ENCODE results near the gene PTPRM. TPM values are rescaled to one million over a fixed set of nuclear protein-coding genes. Genes with fewer than 3 reads are reported as not detected.

The PTPRM gene
- total RNA-seq, 1 experiment from 2014 or later: 1.6 TPM

DNA sequence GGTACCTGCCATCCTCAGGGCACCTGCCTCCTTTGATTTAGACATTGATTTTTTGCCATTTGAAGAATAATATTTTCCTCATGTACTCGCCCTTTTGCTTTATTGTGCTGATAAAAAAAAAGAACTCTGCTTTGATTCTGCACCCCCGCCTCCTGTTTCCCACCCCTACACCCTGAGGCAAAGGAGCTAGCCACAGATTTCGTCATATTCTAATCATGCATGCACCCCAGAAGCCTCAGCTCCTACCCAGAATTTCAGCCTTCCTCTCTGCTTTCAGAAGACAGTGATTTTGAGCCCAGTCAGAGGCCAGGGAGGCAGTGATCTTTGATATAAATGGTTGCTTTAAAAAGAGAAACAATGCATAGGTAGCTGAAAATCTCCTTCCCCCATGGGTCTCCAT, 329.0 kb downstream of the PTPRM start:
- H3K36me3 ChIP-seq (ENCODE audit: control insufficient read depth, insufficient read depth, low read length): no peaks in the 10 kb centered on the region
- DNase-seq (ENCODE audit: low read depth, low spot score) (no peak), ATAC-seq (no peak)
- H3K9me3 ChIP-seq (ENCODE audit: control insufficient read depth, insufficient read depth, low read depth, low read length): no peaks in the 10 kb centered on the region
- in situ Hi-C loops (cut with HindIII; ENCODE audit: low pct_unique_long_range_greater_than_20kb, low sequenced_read_pairs): no loop called here
- no peak overlapping the region for H3K4me3 ChIP-seq (ENCODE audit: low read depth in 2 of 2, low read length in 2 of 2)
- ChIA-PET CTCF (no interaction called here), POLR2A (no interaction called here)
- H3K27me3 ChIP-seq (ENCODE audit: control insufficient read depth, insufficient read depth, low read length): no peaks in the 10 kb centered on the region
- intact Hi-C loops (cut with micrococcal nuclease; ENCODE audit: unreplicated experiment): no loop called here
- H3K27ac ChIP-seq (ENCODE audit: low read length): no peak overlapping the region
- no TSS peak for BruUV-seq (replicated peaks)
- no peaks in the 10 kb centered on the region for H3K4me1 ChIP-seq (ENCODE audit: control insufficient read depth, insufficient read depth, low read length)
- TF ChIP-seq, protein P1, sequence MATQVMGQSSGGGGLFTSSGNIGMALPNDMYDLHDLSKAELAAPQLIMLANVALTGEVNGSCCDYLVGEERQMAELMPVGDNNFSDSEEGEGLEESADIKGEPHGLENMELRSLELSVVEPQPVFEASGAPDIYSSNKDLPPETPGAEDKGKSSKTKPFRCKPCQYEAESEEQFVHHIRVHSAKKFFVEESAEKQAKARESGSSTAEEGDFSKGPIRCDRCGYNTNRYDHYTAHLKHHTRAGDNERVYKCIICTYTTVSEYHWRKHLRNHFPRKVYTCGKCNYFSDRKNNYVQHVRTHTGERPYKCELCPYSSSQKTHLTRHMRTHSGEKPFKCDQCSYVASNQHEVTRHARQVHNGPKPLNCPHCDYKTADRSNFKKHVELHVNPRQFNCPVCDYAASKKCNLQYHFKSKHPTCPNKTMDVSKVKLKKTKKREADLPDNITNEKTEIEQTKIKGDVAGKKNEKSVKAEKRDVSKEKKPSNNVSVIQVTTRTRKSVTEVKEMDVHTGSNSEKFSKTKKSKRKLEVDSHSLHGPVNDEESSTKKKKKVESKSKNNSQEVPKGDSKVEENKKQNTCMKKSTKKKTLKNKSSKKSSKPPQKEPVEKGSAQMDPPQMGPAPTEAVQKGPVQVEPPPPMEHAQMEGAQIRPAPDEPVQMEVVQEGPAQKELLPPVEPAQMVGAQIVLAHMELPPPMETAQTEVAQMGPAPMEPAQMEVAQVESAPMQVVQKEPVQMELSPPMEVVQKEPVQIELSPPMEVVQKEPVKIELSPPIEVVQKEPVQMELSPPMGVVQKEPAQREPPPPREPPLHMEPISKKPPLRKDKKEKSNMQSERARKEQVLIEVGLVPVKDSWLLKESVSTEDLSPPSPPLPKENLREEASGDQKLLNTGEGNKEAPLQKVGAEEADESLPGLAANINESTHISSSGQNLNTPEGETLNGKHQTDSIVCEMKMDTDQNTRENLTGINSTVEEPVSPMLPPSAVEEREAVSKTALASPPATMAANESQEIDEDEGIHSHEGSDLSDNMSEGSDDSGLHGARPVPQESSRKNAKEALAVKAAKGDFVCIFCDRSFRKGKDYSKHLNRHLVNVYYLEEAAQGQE (IDR thresholded peaks at IDR 0.05; ENCODE audit: insufficient read depth in 1 of 2, low read depth in 2 of 2, low read length in 1 of 2): no peak
- TF ChIP-seq, protein P2, sequence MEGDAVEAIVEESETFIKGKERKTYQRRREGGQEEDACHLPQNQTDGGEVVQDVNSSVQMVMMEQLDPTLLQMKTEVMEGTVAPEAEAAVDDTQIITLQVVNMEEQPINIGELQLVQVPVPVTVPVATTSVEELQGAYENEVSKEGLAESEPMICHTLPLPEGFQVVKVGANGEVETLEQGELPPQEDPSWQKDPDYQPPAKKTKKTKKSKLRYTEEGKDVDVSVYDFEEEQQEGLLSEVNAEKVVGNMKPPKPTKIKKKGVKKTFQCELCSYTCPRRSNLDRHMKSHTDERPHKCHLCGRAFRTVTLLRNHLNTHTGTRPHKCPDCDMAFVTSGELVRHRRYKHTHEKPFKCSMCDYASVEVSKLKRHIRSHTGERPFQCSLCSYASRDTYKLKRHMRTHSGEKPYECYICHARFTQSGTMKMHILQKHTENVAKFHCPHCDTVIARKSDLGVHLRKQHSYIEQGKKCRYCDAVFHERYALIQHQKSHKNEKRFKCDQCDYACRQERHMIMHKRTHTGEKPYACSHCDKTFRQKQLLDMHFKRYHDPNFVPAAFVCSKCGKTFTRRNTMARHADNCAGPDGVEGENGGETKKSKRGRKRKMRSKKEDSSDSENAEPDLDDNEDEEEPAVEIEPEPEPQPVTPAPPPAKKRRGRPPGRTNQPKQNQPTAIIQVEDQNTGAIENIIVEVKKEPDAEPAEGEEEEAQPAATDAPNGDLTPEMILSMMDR (IDR thresholded peaks at IDR 0.05): no peak
- no peak for TF ChIP-seq POLR2AphosphoS5 (IDR thresholded peaks at IDR 0.05; ENCODE audit: low read depth, low read length)
- no peak for TF ChIP-seq SIN3A (IDR thresholded peaks at IDR 0.05; ENCODE audit: borderline replicate concordance, insufficient read depth, low read depth, low read length)
- no peak for TF ChIP-seq TCF7L2 (IDR thresholded peaks at IDR 0.05; ENCODE audit: low read depth, low read length)

DNA sequence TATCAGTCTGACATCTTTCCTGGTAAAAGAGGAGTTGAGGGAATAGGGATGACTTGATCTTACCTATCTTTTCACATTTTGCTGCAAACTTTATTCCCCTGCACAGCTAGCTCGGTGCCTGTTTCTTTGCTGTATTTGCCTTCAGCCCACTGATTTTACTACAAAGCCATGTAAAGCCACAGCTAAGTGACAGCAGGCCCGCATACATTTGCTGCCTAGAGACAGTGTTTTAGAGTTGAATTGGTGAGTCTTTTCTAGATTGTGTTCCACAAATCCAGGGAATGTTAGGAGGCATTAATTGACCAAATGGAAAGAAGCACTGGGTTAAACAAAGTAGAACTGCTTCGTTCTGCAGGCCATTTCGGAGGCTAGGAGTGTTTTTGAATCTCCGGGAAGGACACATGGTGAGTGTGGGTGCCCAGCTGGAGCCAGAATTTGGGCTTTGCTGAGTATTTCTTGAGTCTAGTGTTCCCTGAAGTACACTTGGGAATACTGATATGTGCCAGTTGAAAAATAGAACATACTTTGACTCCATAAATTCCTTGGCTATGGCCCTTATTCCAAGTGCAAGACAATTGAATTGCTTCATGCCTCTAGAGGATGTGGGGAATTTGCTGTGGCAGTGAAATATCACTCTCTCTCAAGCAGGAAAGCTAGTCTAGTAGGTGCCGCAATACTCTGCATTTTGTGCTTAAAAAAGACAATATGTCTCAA, 329.8 kb downstream of the PTPRM start:
- no peaks in the 10 kb centered on the region for H3K4me1 ChIP-seq (ENCODE audit: control insufficient read depth, insufficient read depth, low read length)
- TF ChIP-seq, protein P2 (IDR thresholded peaks at IDR 0.05): no peak
- TF ChIP-seq SIN3A (IDR thresholded peaks at IDR 0.05; ENCODE audit: borderline replicate concordance, insufficient read depth, low read depth, low read length) (no peak), TCF7L2 (IDR thresholded peaks at IDR 0.05; ENCODE audit: low read depth, low read length) (no peak), POLR2AphosphoS5 (IDR thresholded peaks at IDR 0.05; ENCODE audit: low read depth, low read length) (no peak)
- TF ChIP-seq, protein P1 (IDR thresholded peaks at IDR 0.05; ENCODE audit: insufficient read depth in 1 of 2, low read depth in 2 of 2, low read length in 1 of 2): no peak
- H3K27ac ChIP-seq (ENCODE audit: low read length): no peak overlapping the region
- no peaks in the 10 kb centered on the region for H3K9me3 ChIP-seq (ENCODE audit: control insufficient read depth, insufficient read depth, low read depth, low read length)
- ChIA-PET CTCF (no interaction called here), POLR2A (no interaction called here)
- no peaks in the 10 kb centered on the region for H3K36me3 ChIP-seq (ENCODE audit: control insufficient read depth, insufficient read depth, low read length)
- DNase-seq (ENCODE audit: low read depth, low spot score): no peak
- no peak for ATAC-seq
- BruUV-seq (replicated peaks): no TSS peak
- in situ Hi-C loops (cut with HindIII; ENCODE audit: low pct_unique_long_range_greater_than_20kb, low sequenced_read_pairs): no loop called here
- H3K27me3 ChIP-seq (ENCODE audit: control insufficient read depth, insufficient read depth, low read length): no peaks in the 10 kb centered on the region
- intact Hi-C loops (cut with micrococcal nuclease; ENCODE audit: unreplicated experiment): no loop called here
- no peak overlapping the region for H3K4me3 ChIP-seq (ENCODE audit: low read depth in 2 of 2, low read length in 2 of 2)

All from Panc1 (cell line).